ENCODE measurements around the gene ALCAM. TPM values are rescaled to one million over a fixed set of nuclear protein-coding genes. Genes with fewer than 3 reads are reported as not detected.

ALCAM gene
- total and polyA plus RNA-seq, 2 donors (not counting 1 experiment from before 2014, with no cell fraction given) = 6.2 to 23.8 TPM

GRCh38 chr3:105539897-105540296 is 173.2 kb downstream of the ALCAM start:
- H3K4me2 ChIP-seq (replicated peaks; ENCODE audit: low read depth, low read length, poor library complexity, severe bottlenecking) = no peak overlapping the region
- no peaks in the 10 kb centered on the region for H3K79me2 ChIP-seq (ENCODE audit: control insufficient read depth, insufficient read depth, low read length)
- intact Hi-C loops (cut with micrococcal nuclease) = no loop called here
- DNase-seq (no peak), ATAC-seq (ENCODE audit: low read depth) (no peak)
- no peaks in the 10 kb centered on the region for H3K27me3 ChIP-seq (replicated peaks in 1 of 4; ENCODE audit: control extremely low read depth in 1 of 4, control insufficient read depth in 3 of 4, insufficient read depth in 4 of 4, low read length in 3 of 4)
- CTCF ChIA-PET = interaction anchor here (0.9 kb wide), 1 partner anchor 22 kb away, joined by 3 read pairs; no protein-coding TSS in a partner anchor
- H3K27ac ChIP-seq (ENCODE audit: low read length in 2 of 2) = no peak overlapping the region
- no peaks in the 10 kb centered on the region for H3K27me3 Mint-ChIP-seq
- H3K4me3 ChIP-seq (ENCODE audit: control extremely low read depth in 1 of 5, extremely low read depth in 1 of 5, insufficient read depth in 1 of 5, low read depth in 2 of 5, low read length in 4 of 5) = no peak overlapping the region
- no peak overlapping the region for H3K9ac ChIP-seq (ENCODE audit: low read length)
- WGBS (ENCODE audit: insufficient coverage) = no CpG with 5 or more reads among the region's 3 CpGs
- H3K9me3 ChIP-seq (ENCODE audit: control extremely low read depth in 1 of 3, control insufficient read depth in 2 of 3, insufficient read depth in 1 of 3, low read length in 2 of 3) = no peaks in the 10 kb centered on the region
- no peak overlapping the region for H3K4me3 Mint-ChIP-seq
- no peaks in the 10 kb centered on the region for H3K9me3 Mint-ChIP-seq (ENCODE audit: insufficient read depth)
- no peaks in the 10 kb centered on the region for H3K4me1 Mint-ChIP-seq
- H3K27ac Mint-ChIP-seq = no peak overlapping the region
- H3K36me3 ChIP-seq (replicated peaks in 1 of 2; ENCODE audit: control extremely low read depth in 1 of 2, control insufficient read depth in 1 of 2, extremely low read depth in 1 of 2, insufficient read depth in 2 of 2, low read length in 1 of 2) = peaks cover 1 to 27% of the 10 kb centered on the region in 2 experiments
- H4K20me1 ChIP-seq (ENCODE audit: control insufficient read depth, insufficient read depth, low read length, poor library complexity, severe bottlenecking) = no peaks in the 10 kb centered on the region
- TF ChIP-seq CTCF (IDR thresholded peaks at IDR 0.05) (no peak), EZH2 (IDR thresholded peaks at IDR 0.05; ENCODE audit: borderline replicate concordance, insufficient read depth, low read depth, low read length, poor library complexity, severe bottlenecking) (no peak)
- H2AFZ ChIP-seq (ENCODE audit: insufficient read depth, low read depth, low read length, poor library complexity, severe bottlenecking) = no peak overlapping the region
- POLR2A ChIA-PET = no interaction called here
- H3K4me1 ChIP-seq (ENCODE audit: control insufficient read depth in 2 of 2, insufficient read depth in 2 of 2, low read length in 2 of 2) = no peaks in the 10 kb centered on the region

GRCh38 chr3:105542282-105543019 is 175.7 kb downstream of the ALCAM start:
- no peaks in the 10 kb centered on the region for H3K27me3 ChIP-seq (replicated peaks in 1 of 4; ENCODE audit: control extremely low read depth in 1 of 4, control insufficient read depth in 3 of 4, insufficient read depth in 4 of 4, low read length in 3 of 4)
- no peaks in the 10 kb centered on the region for H3K9me3 ChIP-seq (ENCODE audit: control extremely low read depth in 1 of 3, control insufficient read depth in 2 of 3, insufficient read depth in 1 of 3, low read length in 2 of 3)
- H3K4me1 ChIP-seq (ENCODE audit: control insufficient read depth in 2 of 2, insufficient read depth in 2 of 2, low read length in 2 of 2) = no peaks in the 10 kb centered on the region
- peaks cover 1 to 36% of the 10 kb centered on the region in 2 experiments for H3K36me3 ChIP-seq (replicated peaks in 1 of 2; ENCODE audit: control extremely low read depth in 1 of 2, control insufficient read depth in 1 of 2, extremely low read depth in 1 of 2, insufficient read depth in 2 of 2, low read length in 1 of 2)
- DNase-seq (no peak), ATAC-seq (ENCODE audit: low read depth) (no peak)
- Mint-ChIP-seq H3K9me3 (ENCODE audit: insufficient read depth) (no peaks in the 10 kb centered on the region), H3K27me3 (no peaks in the 10 kb centered on the region), H3K27ac (no peak overlapping the region), H3K4me3 (no peak overlapping the region), H3K4me1 (no peaks in the 10 kb centered on the region)
- H3K4me2 ChIP-seq (replicated peaks; ENCODE audit: low read depth, low read length, poor library complexity, severe bottlenecking) = no peak overlapping the region
- ChIA-PET POLR2A (no interaction called here), CTCF (no interaction called here)
- H3K4me3 ChIP-seq (ENCODE audit: control extremely low read depth in 1 of 5, extremely low read depth in 1 of 5, insufficient read depth in 1 of 5, low read depth in 2 of 5, low read length in 4 of 5) = no peak overlapping the region
- intact Hi-C loops (cut with micrococcal nuclease) = no loop called here
- WGBS (ENCODE audit: insufficient coverage) = no CpG with 5 or more reads among the region's 1 CpG
- no peak overlapping the region for H3K27ac ChIP-seq (ENCODE audit: low read length in 2 of 2)
- no peak overlapping the region for H2AFZ ChIP-seq (ENCODE audit: insufficient read depth, low read depth, low read length, poor library complexity, severe bottlenecking)
- no peaks in the 10 kb centered on the region for H3K79me2 ChIP-seq (ENCODE audit: control insufficient read depth, insufficient read depth, low read length)
- no peak for TF ChIP-seq EZH2 (IDR thresholded peaks at IDR 0.05; ENCODE audit: borderline replicate concordance, insufficient read depth, low read depth, low read length, poor library complexity, severe bottlenecking)
- no peak for TF ChIP-seq CTCF (IDR thresholded peaks at IDR 0.05)
- H3K9ac ChIP-seq (ENCODE audit: low read length) = no peak overlapping the region
- no peaks in the 10 kb centered on the region for H4K20me1 ChIP-seq (ENCODE audit: control insufficient read depth, insufficient read depth, low read length, poor library complexity, severe bottlenecking)

All from B cell (primary cell).